Neural cell (in vitro differentiated cells): ENCODE measurements around the gene CA14. TPM values are rescaled to one million over a fixed set of nuclear protein-coding genes. Genes with fewer than 3 reads are reported as not detected.

Experiments
- H2AFZ ChIP-seq: fragments of 200-600, 300-800 bp; sonication (generic), shearing (Covaris generic); 2 replicates; pipeline ENCODE4 v1.6.0; 2014; ENCODE audit warnings: low read depth, mild to moderate bottlenecking, antibody characterized with exemption, low read length, moderate library complexity
- H3F3A ChIP-seq: fragments of 200-600 bp; shearing (Covaris generic); 2 replicates; pipeline ENCODE4 v1.6.1; 2016; ENCODE audit warnings: mild to moderate bottlenecking, moderate library complexity, mixed read lengths, antibody characterized with exemption, low read length; ENCODE audit not compliant: insufficient read depth, poor library complexity, severe bottlenecking
- H3K27ac ChIP-seq: fragments of 200-600, 300-800 bp; sonication (generic), shearing (Covaris generic); 2 replicates; pipeline ENCODE4 v1.5.1; 2014; ENCODE audit warnings: mild to moderate bottlenecking, low read length, moderate library complexity
- H3K27me3 ChIP-seq: fragments of 300-800, 200-600 bp; sonication (generic), shearing (Covaris generic); 2 replicates; pipeline ENCODE4 v1.6.0; 2014; ENCODE audit warnings: mild to moderate bottlenecking, low read depth, low read length, moderate library complexity; ENCODE audit not compliant: insufficient read depth
- H3K36me3 ChIP-seq: fragments of 300-800, 200-600 bp; sonication (generic), shearing (Covaris generic); 2 replicates; pipeline ENCODE4 v1.5.1; 2014; ENCODE audit warnings: mild to moderate bottlenecking, antibody characterized with exemption, low read length, moderate library complexity; ENCODE audit not compliant: insufficient read depth
- H3K4me2 ChIP-seq: fragments of 300-800, 200-600 bp; sonication (generic), shearing (Covaris generic); 2 replicates; pipeline ENCODE4 v1.6.0; 2014; ENCODE audit warnings: mild to moderate bottlenecking, low read length
- H3K4me3 ChIP-seq: fragments of 300-800, 200-600 bp; sonication (generic), shearing (Covaris generic); 2 replicates; pipeline ENCODE4 v1.5.1; 2014; ENCODE audit warnings: mild to moderate bottlenecking, low read length, moderate library complexity
- H3K79me2 ChIP-seq: fragments of 200-600 bp; shearing (Covaris generic); replicated peaks from 2 replicates; pipeline ENCODE4 v1.6.0; 2014; ENCODE audit warnings: mild to moderate bottlenecking, low read length, moderate library complexity; ENCODE audit not compliant: insufficient read depth
- H3K9ac ChIP-seq: fragments of 300-800, 200-600 bp; sonication (generic), shearing (Covaris generic); 2 replicates; pipeline ENCODE4 v1.6.1; 2016; ENCODE audit warnings: mild to moderate bottlenecking, low read length, mixed read lengths
- H3K9me2 ChIP-seq: fragments of 200-600 bp; shearing (Covaris generic); 2 replicates; pipeline ENCODE4 v1.6.1; 2016; ENCODE audit warnings: mild to moderate bottlenecking, low read length, mixed read lengths; ENCODE audit not compliant: insufficient read depth
- H3K9me3 ChIP-seq: fragments of 200-600, 300-800 bp; sonication (generic), shearing (Covaris generic); 2 replicates; pipeline ENCODE4 v1.6.1; 2016; ENCODE audit warnings: mild to moderate bottlenecking, mixed run types, low read length, moderate library complexity, mixed read lengths
- H4K20me1 ChIP-seq: fragments of 200-600 bp; shearing (Covaris generic); 2 replicates; pipeline ENCODE4 v1.6.1; 2016; ENCODE audit warnings: mild to moderate bottlenecking, mixed run types; ENCODE audit not compliant: insufficient read depth
- CTCF ChIP-seq: fragments of 450-650 bp; IDR thresholded peaks from 2 replicates; pipeline ENCODE4 v1.5.1; 2014; ENCODE audit warnings: antibody characterized with exemption, mild to moderate bottlenecking, moderate library complexity; ENCODE audit not compliant: poor library complexity, severe bottlenecking
- EP300 ChIP-seq: fragments of 450-650 bp; conservative IDR thresholded peaks from 2 replicates; pipeline ENCODE4 v1.6.1; 2014; ENCODE audit warnings: antibody characterized with exemption, mild to moderate bottlenecking, moderate library complexity; ENCODE audit not compliant: poor library complexity, severe bottlenecking
- EZH2 ChIP-seq: fragments of 200-600, 300-800 bp; shearing (Covaris generic), sonication (generic); IDR thresholded peaks from 2 replicates; pipeline ENCODE4 v1.6.1; 2014; ENCODE audit warnings: antibody characterized with exemption, low read length, borderline replicate concordance, mild to moderate bottlenecking; ENCODE audit not compliant: insufficient read depth, poor library complexity, severe bottlenecking
- RAD21 ChIP-seq: fragments of 450-650 bp; conservative IDR thresholded peaks from 2 replicates; pipeline ENCODE4 v1.6.1; 2014; ENCODE audit warnings: antibody characterized with exemption, mild to moderate bottlenecking, moderate library complexity
- REST ChIP-seq: IDR thresholded peaks from 2 replicates; pipeline ENCODE4 v1.6.1; 2012; ENCODE audit warnings: borderline replicate concordance
- SMC3 ChIP-seq: fragments of 450-650 bp; conservative IDR thresholded peaks from 2 replicates; pipeline ENCODE4 v1.6.1; 2014; ENCODE audit warnings: antibody characterized with exemption, mild to moderate bottlenecking, moderate library complexity; ENCODE audit not compliant: poor library complexity
- TAF1 ChIP-seq: IDR thresholded peaks from 2 replicates; pipeline ENCODE4 v1.6.1; 2012; ENCODE audit warnings: low read depth
- polyA plus RNA-seq: library from polyadenylated mRNA; depleted of rRNA; stranded (reverse); fragments of >200 nt; gene quantifications from 2 replicates; pipeline ENCODE4 v1.2.3, GENCODE V29; 2014

CA14 gene
- polyA plus RNA-seq, 1 donor from 2014 or later, result 1.1 TPM

GRCh38 chr1:150225546-150225945 lies 32.0 kb upstream of the CA14 start:
- Histone ChIP-seq H3K27ac (no peak overlapping the region), H3K79me2 (no peaks in the 10 kb centered on the region), H4K20me1 (no peaks in the 10 kb centered on the region), H3K4me2 (no peak overlapping the region), H3K27me3 (no peaks in the 10 kb centered on the region), H3K9ac (no peak overlapping the region), H3K4me3 (no peak overlapping the region), H3F3A (no peaks in the 10 kb centered on the region), H3K9me3 (no peaks in the 10 kb centered on the region), H3K36me3 (no peaks in the 10 kb centered on the region), H3K9me2 (no peaks in the 10 kb centered on the region), H2AFZ (no peak overlapping the region)
- TF ChIP-seq CTCF, result no peak

DNA sequence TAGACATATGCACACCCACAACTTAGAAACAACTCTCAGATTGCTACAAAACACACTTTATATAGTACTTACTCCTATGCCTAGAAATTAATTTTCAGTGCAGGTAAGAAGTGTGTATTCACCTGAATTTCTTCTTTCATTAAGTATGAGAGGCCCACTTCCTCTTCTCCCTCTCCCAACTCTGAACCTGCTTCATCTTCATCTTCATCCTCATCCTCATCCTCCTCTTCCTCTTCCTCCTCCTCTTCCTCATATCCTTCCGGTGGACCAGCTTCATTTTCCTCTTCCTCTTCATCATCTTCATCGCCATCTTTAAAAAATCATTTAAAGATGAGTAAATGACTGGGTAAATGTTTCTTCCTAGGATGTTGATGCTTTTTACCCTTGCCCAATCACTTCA lies 31.1 kb upstream of the CA14 start:
- H3F3A ChIP-seq, result no peaks in the 10 kb centered on the region
- no peaks in the 10 kb centered on the region for H3K36me3 ChIP-seq
- no peak overlapping the region for H3K9ac ChIP-seq
- peaks cover 5% of the 10 kb centered on the region for H3K79me2 ChIP-seq
- H3K9me3 ChIP-seq, result no peaks in the 10 kb centered on the region
- H3K4me3 ChIP-seq, result no peak overlapping the region
- no peak for TF ChIP-seq REST
- TF ChIP-seq RAD21, result no peak
- TF ChIP-seq TAF1, result no peak
- no peak for TF ChIP-seq SMC3
- TF ChIP-seq EP300, result no peak
- TF ChIP-seq EZH2, result no peak
- TF ChIP-seq CTCF, result no peak
- H2AFZ ChIP-seq, result no peak overlapping the region
- H3K4me2 ChIP-seq, result no peak overlapping the region
- no peak overlapping the region for H3K27ac ChIP-seq
- no peaks in the 10 kb centered on the region for H3K27me3 ChIP-seq
- no peaks in the 10 kb centered on the region for H4K20me1 ChIP-seq
- no peaks in the 10 kb centered on the region for H3K9me2 ChIP-seq
